Testis (tissue), 3 donors: Measurements from ENCODE around the gene MT1X. TPM values are rescaled to one million over a fixed set of nuclear protein-coding genes. Genes with fewer than 3 reads are reported as not detected.

ENCODE experiments used
- DNase-seq: peaks from one replicate; pipeline ENCODE4 v3.0.0-alpha.2; 2019
- H3K27ac ChIP-seq, 2 donors: fragments of 200-600 bp; sonication (generic); one replicate each; pipeline ENCODE4 v1.5.1; 2019
- H3K27me3 ChIP-seq: fragments of 200-600 bp; sonication (generic); one replicate; pipeline ENCODE4 v1.5.1; 2019
- H3K36me3 ChIP-seq: fragments of 200-600 bp; sonication (generic); one replicate; pipeline ENCODE4 v1.5.1; 2017; ENCODE audit warnings: low read depth; ENCODE audit errors: missing control alignments
- H3K4me1 ChIP-seq: fragments of 200-600 bp; sonication (generic); one replicate; pipeline ENCODE4 v1.5.1; 2019
- H3K4me3 ChIP-seq, 2 donors: fragments of 200-600 bp; sonication (generic); one replicate each; pipeline ENCODE4 v1.5.1; 2017 to 2019
- H3K9me3 ChIP-seq: fragments of 200-600 bp; sonication (generic); one replicate; pipeline ENCODE4 v1.5.1; 2017
- POLR2A ChIP-seq: fragments of 450-650 bp; IDR thresholded peaks from one replicate; pipeline ENCODE4 v1.6.1; 2017; ENCODE audit warnings: antibody characterized with exemption, mild to moderate bottlenecking, moderate library complexity
- WGBS, 2 donors: methylation state at CpG; one replicate each; pipeline ENCODE4 v1.1.5; 2018; 5-methylcytosine and 5-hydroxymethylcytosine counted together
- intact Hi-C: fragments of 100-400 bp; cut with DNase I; formaldehyde crosslinking; loops from one replicate; pipeline ENCODE4 v1.15.1; 2023; ENCODE audit warnings: low total_unique reads
- polyA plus RNA-seq: library from polyadenylated mRNA; stranded (reverse); fragments of 350-450 nt; fragmentation: Illumina TruSeq; extraction: RNeasy Lipid Tissue Mini Kit (QIAGEN cat#74804); gene quantifications from one replicate; pipeline ENCODE4 v1.2.3, GENCODE V29; 2014; ENCODE audit warnings: low read depth, low replicate concordance; ENCODE audit not compliant: insufficient read depth
- total RNA-seq, 2 donors: library from RNA; depleted of rRNA; stranded (reverse); fragments of >200 nt; gene quantifications; one replicate each; pipeline ENCODE4 v1.2.3, GENCODE V29; 2016
- TF ChIP-seq, protein P1 (sequence below), 3 experiments: fragments of 450-650 bp in 2 of 3; fragments of 200-600 bp in 1 of 3; sonication (generic) in 1 of 3; IDR thresholded peaks; one replicate each; pipeline ENCODE4 v1.5.1; 2016 to 2019; ENCODE audit warnings: antibody characterized with exemption in 3 of 3, mild to moderate bottlenecking in 2 of 3, moderate library complexity in 1 of 3

The MT1X gene
- total and polyA plus RNA-seq, 3 donors from 2014 or later = 51.7 to 180 (median 77.0) TPM

DNA sequence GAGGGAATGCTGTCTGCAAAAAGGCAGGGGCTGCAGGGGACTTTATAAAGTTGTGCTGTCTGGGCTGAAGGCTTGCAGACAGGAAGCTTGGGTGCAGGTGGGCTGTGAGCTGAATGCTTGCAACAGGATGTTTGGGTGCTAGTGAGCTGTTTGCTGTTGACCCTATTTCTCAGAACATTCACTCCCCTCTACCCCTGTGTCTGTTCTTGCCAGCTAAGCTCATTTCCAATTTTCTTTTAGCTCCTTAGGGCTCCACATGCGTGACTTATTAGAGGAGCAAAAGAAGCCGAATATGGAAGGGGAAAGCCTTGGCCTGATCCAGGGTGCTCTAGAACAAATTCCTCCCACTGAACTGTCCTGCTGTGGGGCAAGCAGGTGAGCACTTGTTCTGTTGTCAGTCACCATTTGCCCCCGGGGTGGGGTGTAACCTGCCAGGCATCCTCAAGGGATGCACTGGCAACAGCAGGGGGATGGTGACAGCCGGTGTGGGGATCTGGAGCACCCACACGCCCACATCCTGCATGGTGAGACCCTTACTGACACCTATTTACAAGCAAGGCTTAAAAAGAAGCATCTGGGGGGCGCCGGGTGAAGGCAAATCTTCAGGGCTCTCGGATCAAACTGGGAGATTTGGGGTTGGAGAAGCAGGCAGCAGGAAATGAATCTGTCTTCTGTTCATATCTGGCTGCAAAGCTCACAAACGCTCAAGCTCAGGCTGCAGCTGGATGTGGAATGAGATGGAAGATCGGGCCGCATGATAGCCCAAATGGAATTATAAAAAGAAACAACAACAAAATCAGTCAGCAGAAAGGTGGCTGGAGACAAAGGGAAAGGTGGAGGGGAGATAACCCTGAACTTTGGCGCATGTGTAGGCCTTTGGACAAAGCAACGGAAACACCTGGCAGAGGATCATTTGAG is 26.5 kb downstream of the MT1X start:
- Histone ChIP-seq H3K9me3 (no peaks in the 10 kb centered on the region), H3K36me3 (no peaks in the 10 kb centered on the region), H3K4me1 (no peaks in the 10 kb centered on the region), H3K27me3 (no peaks in the 10 kb centered on the region), H3K27ac (no peak overlapping the region), H3K4me3 (no peak overlapping the region)
- no peak for DNase-seq
- no peak for TF ChIP-seq POLR2A
- TF ChIP-seq, protein P1, sequence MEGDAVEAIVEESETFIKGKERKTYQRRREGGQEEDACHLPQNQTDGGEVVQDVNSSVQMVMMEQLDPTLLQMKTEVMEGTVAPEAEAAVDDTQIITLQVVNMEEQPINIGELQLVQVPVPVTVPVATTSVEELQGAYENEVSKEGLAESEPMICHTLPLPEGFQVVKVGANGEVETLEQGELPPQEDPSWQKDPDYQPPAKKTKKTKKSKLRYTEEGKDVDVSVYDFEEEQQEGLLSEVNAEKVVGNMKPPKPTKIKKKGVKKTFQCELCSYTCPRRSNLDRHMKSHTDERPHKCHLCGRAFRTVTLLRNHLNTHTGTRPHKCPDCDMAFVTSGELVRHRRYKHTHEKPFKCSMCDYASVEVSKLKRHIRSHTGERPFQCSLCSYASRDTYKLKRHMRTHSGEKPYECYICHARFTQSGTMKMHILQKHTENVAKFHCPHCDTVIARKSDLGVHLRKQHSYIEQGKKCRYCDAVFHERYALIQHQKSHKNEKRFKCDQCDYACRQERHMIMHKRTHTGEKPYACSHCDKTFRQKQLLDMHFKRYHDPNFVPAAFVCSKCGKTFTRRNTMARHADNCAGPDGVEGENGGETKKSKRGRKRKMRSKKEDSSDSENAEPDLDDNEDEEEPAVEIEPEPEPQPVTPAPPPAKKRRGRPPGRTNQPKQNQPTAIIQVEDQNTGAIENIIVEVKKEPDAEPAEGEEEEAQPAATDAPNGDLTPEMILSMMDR (IDR thresholded peaks at IDR 0.05) = no peak
- intact Hi-C loops = loop anchor here (10.0 kb wide), 1 partner anchor 124 kb away; the partner anchor contains the start of gene MT3
- 75% methylated on average over 13 of the region's 13 CpGs for WGBS, 2 donors

- no peak overlapping the region for H3K4me3 ChIP-seq
- H3K27me3 ChIP-seq = no peaks in the 10 kb centered on the region
- no peaks in the 10 kb centered on the region for H3K9me3 ChIP-seq
- no peak overlapping the region for H3K27ac ChIP-seq
- H3K36me3 ChIP-seq = no peaks in the 10 kb centered on the region
- no peak for TF ChIP-seq POLR2A
- TF ChIP-seq, protein P1 (IDR thresholded peaks at IDR 0.05) = no peak
- intact Hi-C loops = loop anchor here (10.0 kb wide), 1 partner anchor 125 kb away; the partner anchor contains the start of gene MT3
- DNase-seq = no peak
- H3K4me1 ChIP-seq = no peaks in the 10 kb centered on the region
- WGBS, 2 donors = 91 to 96% methylated on average over 4 of the region's 4 CpGs
Observed at GRCh38 chr16:56709443-56710040, 27.3 kb downstream of the MT1X start.

GRCh38 chr16:56710181-56710737 is 28.0 kb downstream of the MT1X start:
- intact Hi-C loops = no loop called here
- 70 to 83% methylated on average over 3 of the region's 3 CpGs for WGBS, 2 donors
- no peak for DNase-seq
- Histone ChIP-seq H3K27me3 (no peaks in the 10 kb centered on the region), H3K4me1 (no peaks in the 10 kb centered on the region), H3K9me3 (no peaks in the 10 kb centered on the region), H3K27ac (no peak overlapping the region), H3K36me3 (no peaks in the 10 kb centered on the region), H3K4me3 (no peak overlapping the region)
- TF ChIP-seq POLR2A = no peak
- TF ChIP-seq, protein P1 (IDR thresholded peaks at IDR 0.05) = no peak

GRCh38 chr16:56711862-56712261 is 29.6 kb downstream of the MT1X start:
- TF ChIP-seq, protein P1 (IDR thresholded peaks at IDR 0.05) = no peak
- no peak for TF ChIP-seq POLR2A
- H3K27me3 ChIP-seq = no peaks in the 10 kb centered on the region

More at GRCh38 chr16:56711862-56712261, 29.6 kb downstream of the MT1X start:
- intact Hi-C loops = no loop called here
- Histone ChIP-seq H3K4me1 (no peaks in the 10 kb centered on the region), H3K9me3 (no peaks in the 10 kb centered on the region), H3K27ac (no peak overlapping the region), H3K36me3 (no peaks in the 10 kb centered on the region), H3K4me3 (no peak overlapping the region)
- DNase-seq = no peak
- 88 to 92% methylated on average over 2 of the region's 2 CpGs for WGBS, 2 donors
